GM12873 (cell line): ENCODE measurements around the gene DIPK1C.

Source experiments
- TF ChIP-seq, protein P1 (sequence below): IDR thresholded peaks from 2 replicates; pipeline ENCODE4 v1.5.1; 2012; ENCODE audit warnings: low read depth, mild to moderate bottlenecking, moderate library complexity, low read length, control low read depth; ENCODE audit not compliant: insufficient read depth; ENCODE audit errors: missing control alignments

Gene DIPK1C

DNA sequence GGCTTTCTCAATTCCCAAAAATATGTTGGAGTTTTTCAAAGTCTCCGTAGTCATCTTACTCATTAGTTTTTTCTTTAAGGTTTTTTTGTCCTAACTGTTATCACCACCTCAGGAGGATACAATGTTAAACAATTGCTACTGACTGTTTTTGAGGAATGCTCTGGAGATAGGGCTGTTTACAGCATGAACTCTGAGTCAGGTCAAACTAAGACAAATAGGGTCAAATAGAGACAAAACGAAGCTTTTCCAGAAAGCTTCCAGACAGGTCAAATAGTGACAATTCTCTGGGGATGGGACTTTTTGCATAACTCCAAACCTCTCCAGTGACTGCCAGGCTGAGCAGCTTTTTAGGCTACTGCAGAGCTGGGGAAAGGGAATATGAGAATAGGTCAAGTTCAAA lies 15.2 kb upstream of the DIPK1C start:
- TF ChIP-seq, protein P1, sequence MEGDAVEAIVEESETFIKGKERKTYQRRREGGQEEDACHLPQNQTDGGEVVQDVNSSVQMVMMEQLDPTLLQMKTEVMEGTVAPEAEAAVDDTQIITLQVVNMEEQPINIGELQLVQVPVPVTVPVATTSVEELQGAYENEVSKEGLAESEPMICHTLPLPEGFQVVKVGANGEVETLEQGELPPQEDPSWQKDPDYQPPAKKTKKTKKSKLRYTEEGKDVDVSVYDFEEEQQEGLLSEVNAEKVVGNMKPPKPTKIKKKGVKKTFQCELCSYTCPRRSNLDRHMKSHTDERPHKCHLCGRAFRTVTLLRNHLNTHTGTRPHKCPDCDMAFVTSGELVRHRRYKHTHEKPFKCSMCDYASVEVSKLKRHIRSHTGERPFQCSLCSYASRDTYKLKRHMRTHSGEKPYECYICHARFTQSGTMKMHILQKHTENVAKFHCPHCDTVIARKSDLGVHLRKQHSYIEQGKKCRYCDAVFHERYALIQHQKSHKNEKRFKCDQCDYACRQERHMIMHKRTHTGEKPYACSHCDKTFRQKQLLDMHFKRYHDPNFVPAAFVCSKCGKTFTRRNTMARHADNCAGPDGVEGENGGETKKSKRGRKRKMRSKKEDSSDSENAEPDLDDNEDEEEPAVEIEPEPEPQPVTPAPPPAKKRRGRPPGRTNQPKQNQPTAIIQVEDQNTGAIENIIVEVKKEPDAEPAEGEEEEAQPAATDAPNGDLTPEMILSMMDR: no peak

DNA sequence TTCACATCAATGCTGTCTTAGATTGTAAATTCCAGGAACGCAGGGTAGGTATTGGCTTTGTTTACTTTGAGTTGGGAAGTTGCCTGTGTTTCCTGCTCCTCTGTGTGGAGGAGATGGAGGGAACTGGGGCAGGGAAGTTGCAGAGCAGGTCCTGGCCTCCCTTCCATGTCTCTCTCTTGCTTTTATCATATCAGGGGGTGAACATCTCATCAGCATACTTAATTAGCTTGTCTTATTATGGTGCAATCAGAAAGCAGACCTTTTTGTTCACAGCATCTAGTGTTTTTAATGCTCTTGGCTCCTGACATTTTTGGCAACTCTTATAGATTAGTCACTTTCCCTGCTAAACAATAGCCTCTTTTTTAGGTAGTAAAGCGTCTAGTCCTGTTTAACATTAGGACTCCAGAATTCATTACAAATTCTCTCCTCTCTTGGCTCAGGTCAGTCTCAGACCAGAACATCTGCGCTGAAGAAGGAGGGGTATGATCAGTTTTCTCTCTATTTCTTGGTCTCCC lies 11.5 kb upstream of the DIPK1C start:
- TF ChIP-seq, protein P1: no peak

DNA sequence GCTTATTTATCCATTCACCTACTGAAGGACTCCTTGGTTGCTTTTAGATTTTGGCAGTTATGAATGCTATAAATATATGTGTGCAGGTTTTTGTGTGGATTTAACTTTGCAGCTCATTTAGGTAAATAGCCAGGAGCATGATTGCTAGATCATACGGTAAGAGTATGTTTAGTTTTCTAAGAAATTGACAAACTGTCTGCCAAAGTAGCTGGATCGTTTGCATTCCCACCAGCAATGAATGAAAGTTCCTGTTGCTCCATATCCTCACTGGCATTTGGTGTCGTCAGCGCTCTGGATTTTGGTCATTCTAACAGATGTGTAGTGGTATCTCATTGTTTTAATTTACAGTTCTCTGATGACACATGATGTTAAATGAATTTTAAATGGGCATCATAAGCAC lies 8.7 kb upstream of the DIPK1C start:
- TF ChIP-seq, protein P1: no peak

DNA sequence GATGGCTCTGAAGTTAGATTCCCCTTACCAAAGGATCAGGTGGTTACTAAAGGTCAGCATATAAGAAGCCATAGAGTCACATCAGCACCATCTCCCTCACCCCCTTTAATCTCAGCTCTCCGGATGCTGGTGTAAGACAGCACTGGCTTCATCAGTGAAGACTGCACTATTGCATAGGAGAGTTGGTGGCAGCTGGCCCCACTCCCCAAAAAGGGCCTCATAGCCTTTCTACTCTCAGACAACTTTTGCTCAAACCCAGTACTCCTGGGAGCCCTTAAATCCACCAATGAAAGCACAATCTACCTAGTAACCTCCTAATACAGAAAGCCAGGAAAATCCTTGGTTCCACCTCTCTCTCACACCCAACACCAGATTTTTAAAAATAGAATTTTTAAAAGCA lies 6.9 kb upstream of the DIPK1C start:
- TF ChIP-seq, protein P1: no peak

DNA sequence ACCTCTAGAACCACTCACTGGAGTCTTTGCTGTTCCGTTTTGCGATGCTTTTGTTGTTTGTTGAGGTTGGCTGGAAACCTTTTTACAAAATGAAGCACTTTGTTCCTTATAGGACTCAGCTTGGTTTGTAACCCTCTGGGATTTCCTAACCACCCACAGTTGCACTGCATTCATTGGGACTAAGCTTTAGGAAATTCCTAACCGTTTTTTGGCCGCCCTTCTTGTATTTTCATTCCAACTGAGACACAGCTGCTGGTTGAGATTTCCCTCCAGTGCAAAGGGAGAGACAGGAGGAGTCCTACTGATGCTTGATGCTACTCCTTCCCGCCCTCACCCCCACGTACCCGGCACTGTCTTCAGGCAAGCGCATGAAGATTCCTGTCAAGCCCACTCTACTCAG lies 6.1 kb upstream of the DIPK1C start:
- TF ChIP-seq, protein P1: no peak

DNA sequence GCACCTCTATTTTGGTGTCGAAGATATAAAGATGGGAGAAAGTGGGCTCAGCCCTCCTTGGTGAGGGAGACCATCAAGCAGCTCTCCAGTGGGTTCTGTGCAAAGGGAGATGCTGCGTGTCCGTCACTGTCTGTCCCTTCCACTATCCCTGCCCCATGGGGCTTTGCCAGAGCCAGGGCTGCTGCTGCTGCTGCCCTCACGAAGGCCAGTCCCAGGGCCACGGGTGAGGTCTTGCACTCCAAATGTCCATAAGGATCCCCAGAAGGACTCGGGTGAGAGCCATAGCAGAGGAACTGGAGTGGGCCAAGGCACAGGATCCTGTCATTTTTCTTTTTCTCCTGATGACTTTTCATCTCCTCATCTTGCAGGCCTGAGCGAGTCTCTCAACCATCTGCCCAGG lies 3.7 kb upstream of the DIPK1C start:
- TF ChIP-seq, protein P1: no peak

DNA sequence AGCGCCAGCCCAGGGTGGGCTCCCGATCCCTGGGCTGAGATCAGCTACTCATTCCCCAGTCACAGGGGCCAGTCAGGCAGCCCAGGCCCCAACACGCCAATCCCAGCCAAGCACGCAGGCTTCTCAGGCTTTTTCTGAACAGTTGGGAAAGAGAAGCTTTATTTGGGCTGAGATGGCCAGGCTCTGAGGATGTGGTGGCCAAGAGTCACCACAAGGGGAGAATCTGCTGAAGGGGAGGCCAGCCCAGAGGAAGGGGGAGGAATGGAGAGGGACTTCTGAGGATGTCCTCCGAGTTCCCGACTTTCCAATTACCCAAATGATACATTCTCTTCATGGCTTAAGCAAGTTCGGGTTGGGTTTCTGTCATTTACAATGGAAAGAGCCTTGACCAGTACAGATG lies 2.8 kb upstream of the DIPK1C start:
- TF ChIP-seq, protein P1: peak; percentile 24
